Parathyroid adenoma (tissue), 2 donors: Measurements from ENCODE around the gene UPP2.

Source experiments
- H2AFZ ChIP-seq: fragments of 300-600 bp; sonication (generic); one replicate; pipeline ENCODE4 v1.7.0; 2017; ENCODE audit warnings: antibody characterized with exemption, mild to moderate bottlenecking
- H3K27ac ChIP-seq: fragments of 300-600 bp; sonication (generic); one replicate; pipeline ENCODE4 v1.7.0; 2017
- H3K27me3 ChIP-seq: fragments of 300-600 bp; sonication (generic); one replicate; pipeline ENCODE4 v1.7.0; 2017; ENCODE audit warnings: low read length; ENCODE audit not compliant: control insufficient read depth, insufficient read depth
- H3K36me3 ChIP-seq: fragments of 300-600 bp; sonication (generic); one replicate; pipeline ENCODE4 v1.7.0; 2017; ENCODE audit warnings: low read length; ENCODE audit not compliant: control insufficient read depth, insufficient read depth
- H3K4me1 ChIP-seq: fragments of 300-600 bp; sonication (generic); one replicate; pipeline ENCODE4 v1.7.0; 2017; ENCODE audit warnings: control low read depth
- H3K4me2 ChIP-seq: fragments of 300-600 bp; sonication (generic); one replicate; pipeline ENCODE4 v1.7.0; 2017; ENCODE audit warnings: low read length
- H3K4me3 ChIP-seq: fragments of 300-600 bp; sonication (generic); one replicate; pipeline ENCODE4 v1.7.0; 2017; ENCODE audit warnings: low read depth, low read length
- H3K79me2 ChIP-seq: fragments of 300-600 bp; sonication (generic); one replicate; pipeline ENCODE4 v1.7.0; 2017; ENCODE audit warnings: control low read depth
- H3K9ac ChIP-seq: fragments of 300-600 bp; sonication (generic); one replicate; pipeline ENCODE4 v1.7.0; 2017; ENCODE audit warnings: mild to moderate bottlenecking
- H3K9me3 ChIP-seq: fragments of 300-600 bp; sonication (generic); one replicate; pipeline ENCODE4 v1.7.0; 2017; ENCODE audit warnings: low read length; ENCODE audit not compliant: control insufficient read depth
- TF ChIP-seq, protein P1 (sequence below): fragments of 300-600 bp; sonication (generic); IDR thresholded peaks from one replicate; pipeline ENCODE4 v1.7.0; 2017; ENCODE audit warnings: antibody characterized with exemption, mild to moderate bottlenecking
- donor health status: primary hyperparathyroidism.

UPP2 gene

DNA sequence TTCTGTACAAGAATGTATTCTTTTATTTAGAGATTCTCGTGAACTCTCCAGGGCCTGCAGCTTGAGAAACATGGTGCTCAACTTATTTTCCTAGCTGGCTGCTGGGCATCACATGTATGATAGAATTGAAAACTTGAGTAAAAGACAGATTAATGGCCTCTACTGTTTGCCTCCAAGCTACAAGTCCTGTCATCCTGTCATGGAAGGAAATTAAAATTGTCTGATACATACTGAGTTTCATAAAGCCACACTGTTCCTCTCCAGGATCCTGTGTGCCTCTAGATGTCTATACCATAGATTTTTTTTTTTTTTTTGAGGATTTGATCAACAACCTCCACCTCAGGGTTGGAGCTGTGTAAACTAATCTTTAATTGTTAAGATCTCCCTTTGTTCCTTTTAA, 38.5 kb downstream of the UPP2 start:
- Histone ChIP-seq H3K4me1 (no peaks in the 10 kb centered on the region), H3K9ac (no peak overlapping the region), H3K27me3 (no peaks in the 10 kb centered on the region), H3K4me3 (no peak overlapping the region), H3K36me3 (no peaks in the 10 kb centered on the region), H3K79me2 (no peaks in the 10 kb centered on the region), H3K9me3 (no peaks in the 10 kb centered on the region), H2AFZ (no peak overlapping the region), H3K27ac (no peak overlapping the region), H3K4me2 (no peak overlapping the region)
- TF ChIP-seq, protein P1, sequence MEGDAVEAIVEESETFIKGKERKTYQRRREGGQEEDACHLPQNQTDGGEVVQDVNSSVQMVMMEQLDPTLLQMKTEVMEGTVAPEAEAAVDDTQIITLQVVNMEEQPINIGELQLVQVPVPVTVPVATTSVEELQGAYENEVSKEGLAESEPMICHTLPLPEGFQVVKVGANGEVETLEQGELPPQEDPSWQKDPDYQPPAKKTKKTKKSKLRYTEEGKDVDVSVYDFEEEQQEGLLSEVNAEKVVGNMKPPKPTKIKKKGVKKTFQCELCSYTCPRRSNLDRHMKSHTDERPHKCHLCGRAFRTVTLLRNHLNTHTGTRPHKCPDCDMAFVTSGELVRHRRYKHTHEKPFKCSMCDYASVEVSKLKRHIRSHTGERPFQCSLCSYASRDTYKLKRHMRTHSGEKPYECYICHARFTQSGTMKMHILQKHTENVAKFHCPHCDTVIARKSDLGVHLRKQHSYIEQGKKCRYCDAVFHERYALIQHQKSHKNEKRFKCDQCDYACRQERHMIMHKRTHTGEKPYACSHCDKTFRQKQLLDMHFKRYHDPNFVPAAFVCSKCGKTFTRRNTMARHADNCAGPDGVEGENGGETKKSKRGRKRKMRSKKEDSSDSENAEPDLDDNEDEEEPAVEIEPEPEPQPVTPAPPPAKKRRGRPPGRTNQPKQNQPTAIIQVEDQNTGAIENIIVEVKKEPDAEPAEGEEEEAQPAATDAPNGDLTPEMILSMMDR, result no peak

- Histone ChIP-seq H2AFZ (no peak overlapping the region), H3K36me3 (no peaks in the 10 kb centered on the region), H3K4me2 (no peak overlapping the region), H3K27ac (no peak overlapping the region), H3K4me3 (no peak overlapping the region), H3K9ac (no peak overlapping the region), H3K4me1 (no peaks in the 10 kb centered on the region), H3K9me3 (no peaks in the 10 kb centered on the region), H3K79me2 (no peaks in the 10 kb centered on the region), H3K27me3 (no peaks in the 10 kb centered on the region)
- TF ChIP-seq, protein P1, result no peak
Observed at GRCh38 chr2:158142165-158142564, 40.5 kb downstream of the UPP2 start.

GRCh38 chr2:158142568-158143332, 41.1 kb downstream of the UPP2 start:
- no peaks in the 10 kb centered on the region for H3K79me2 ChIP-seq
- no peak overlapping the region for H3K4me2 ChIP-seq
- H3K4me1 ChIP-seq, result no peaks in the 10 kb centered on the region
- no peak overlapping the region for H3K27ac ChIP-seq
- H2AFZ ChIP-seq, result no peak overlapping the region
- H3K27me3 ChIP-seq, result no peaks in the 10 kb centered on the region
- TF ChIP-seq, protein P1, result no peak
- no peak overlapping the region for H3K9ac ChIP-seq
- no peaks in the 10 kb centered on the region for H3K9me3 ChIP-seq
- no peak overlapping the region for H3K4me3 ChIP-seq
- H3K36me3 ChIP-seq, result no peaks in the 10 kb centered on the region

GRCh38 chr2:158143703-158144360, 42.2 kb downstream of the UPP2 start:
- Histone ChIP-seq H2AFZ (no peak overlapping the region), H3K79me2 (no peaks in the 10 kb centered on the region), H3K4me3 (no peak overlapping the region), H3K9me3 (no peaks in the 10 kb centered on the region), H3K4me2 (no peak overlapping the region), H3K27me3 (no peaks in the 10 kb centered on the region), H3K27ac (no peak overlapping the region), H3K4me1 (no peaks in the 10 kb centered on the region), H3K36me3 (no peaks in the 10 kb centered on the region), H3K9ac (no peak overlapping the region)
- TF ChIP-seq, protein P1, result no peak
